ENCODE data around the gene LRRC25.

DNA sequence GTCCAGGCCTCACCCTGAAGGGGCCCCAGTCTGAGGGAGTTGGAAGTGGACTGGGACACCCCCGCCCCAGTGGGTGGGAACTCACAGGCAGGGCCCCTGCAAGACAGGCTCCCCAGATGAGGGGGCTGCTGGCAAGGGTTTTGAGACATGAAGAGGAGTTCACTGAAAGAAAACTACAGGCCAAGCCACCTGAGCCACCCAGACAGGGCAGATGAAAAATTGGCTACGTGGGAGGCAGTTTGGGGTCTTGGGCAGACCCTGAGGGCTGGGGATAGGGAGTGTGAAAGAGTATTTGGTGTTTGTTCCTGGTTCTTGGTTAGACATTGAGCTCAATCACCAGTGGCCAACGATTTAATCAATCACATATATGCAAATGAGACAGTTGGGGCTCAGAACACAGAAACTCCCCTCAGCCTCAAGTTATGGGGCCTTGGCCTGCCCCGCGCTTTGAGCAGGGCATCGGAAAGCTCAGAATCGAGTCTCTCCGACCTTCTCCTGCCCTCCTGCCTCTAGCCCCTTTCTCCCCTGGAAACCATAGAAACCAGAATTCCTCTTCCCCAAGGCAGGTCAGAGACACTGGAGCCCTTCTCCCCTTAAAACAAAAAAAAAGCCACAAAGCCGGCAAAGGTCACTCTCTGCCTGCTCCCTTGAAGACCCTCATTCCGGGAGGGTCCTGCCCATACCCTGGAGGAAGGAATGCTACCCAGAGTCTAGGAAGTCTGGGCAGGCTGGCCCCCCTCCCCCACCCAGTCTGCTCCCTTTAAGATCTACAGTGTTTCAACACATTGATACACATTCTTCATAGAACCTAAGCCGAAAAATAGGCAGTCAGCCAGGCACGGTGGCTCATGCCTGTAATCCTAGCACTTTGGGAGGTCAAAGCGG, 41.8 kb upstream of the LRRC25 start:
- TF ChIP-seq FOS (IDR thresholded peaks at IDR 0.05; ENCODE audit: borderline replicate concordance, extremely low read depth, insufficient read length) = no peak
- TF ChIP-seq HDAC2 (IDR thresholded peaks at IDR 0.05) = no peak
- no peak for TF ChIP-seq CEBPB (IDR thresholded peaks at IDR 0.05; ENCODE audit: borderline replicate concordance in 1 of 2, low read depth in 2 of 2, low read length in 2 of 2)
- TF ChIP-seq POLR2A (IDR thresholded peaks at IDR 0.05; ENCODE audit: low read depth, low read length) = no peak
- no peak for TF ChIP-seq CTCF (IDR thresholded peaks at IDR 0.05 in 2 of 3, conservative IDR thresholded peaks at IDR 0.05 in 1 of 3; ENCODE audit: control insufficient read depth in 2 of 3, extremely low read depth in 1 of 3, insufficient read depth in 1 of 3, low read depth in 3 of 3, low read length in 3 of 3)
